NCI-H446 treated with DMSO at 0.1 percent for 48 hours (cell line): Measurements from ENCODE around the gene DDB1.
"Not testable (repeated sequence)": the region's sequence is repeated elsewhere in the genome, so short reads cannot be mapped to it uniquely, and the experiment has no call there.

Experiments
- DNase-seq: peaks from one replicate; lab custom pipeline; 2025; lab: John Stamatoyannopoulos, UW

The DDB1 gene

DNA sequence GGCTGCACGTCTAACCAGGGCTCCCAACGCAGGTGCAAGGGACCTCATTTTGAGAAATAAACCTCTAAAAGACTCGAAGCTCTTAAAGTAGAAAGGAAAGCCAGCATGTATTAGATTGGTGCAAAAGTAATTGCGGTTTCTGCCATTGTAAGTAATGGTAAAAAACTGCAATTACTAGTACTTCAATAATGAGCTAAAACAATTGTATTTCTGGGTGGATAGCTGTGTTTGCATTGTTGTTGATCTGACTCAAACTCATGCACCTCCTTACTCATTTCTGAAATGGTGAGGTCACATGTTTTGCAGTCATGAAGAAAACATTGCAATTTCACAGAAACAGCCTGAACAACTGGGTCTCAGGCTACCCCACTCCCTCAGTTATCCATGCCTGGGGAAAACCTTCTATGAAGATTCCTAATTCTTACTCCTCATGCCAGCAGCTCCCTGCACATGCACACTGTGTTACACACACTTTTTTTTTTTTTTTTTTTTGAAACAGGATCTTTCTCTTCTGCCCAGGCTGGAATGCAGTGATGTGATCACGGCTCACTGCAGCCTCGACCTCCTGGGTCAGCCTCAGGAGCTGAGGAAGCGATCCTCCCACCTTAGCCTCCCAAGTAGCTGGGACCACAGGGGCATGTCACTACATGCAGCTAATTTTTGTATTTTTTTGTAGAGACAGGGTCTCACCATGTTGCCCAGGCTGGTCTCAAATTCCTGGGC lies 62.4 kb downstream of the DDB1 start:
- DNase-seq: no peak

DNA sequence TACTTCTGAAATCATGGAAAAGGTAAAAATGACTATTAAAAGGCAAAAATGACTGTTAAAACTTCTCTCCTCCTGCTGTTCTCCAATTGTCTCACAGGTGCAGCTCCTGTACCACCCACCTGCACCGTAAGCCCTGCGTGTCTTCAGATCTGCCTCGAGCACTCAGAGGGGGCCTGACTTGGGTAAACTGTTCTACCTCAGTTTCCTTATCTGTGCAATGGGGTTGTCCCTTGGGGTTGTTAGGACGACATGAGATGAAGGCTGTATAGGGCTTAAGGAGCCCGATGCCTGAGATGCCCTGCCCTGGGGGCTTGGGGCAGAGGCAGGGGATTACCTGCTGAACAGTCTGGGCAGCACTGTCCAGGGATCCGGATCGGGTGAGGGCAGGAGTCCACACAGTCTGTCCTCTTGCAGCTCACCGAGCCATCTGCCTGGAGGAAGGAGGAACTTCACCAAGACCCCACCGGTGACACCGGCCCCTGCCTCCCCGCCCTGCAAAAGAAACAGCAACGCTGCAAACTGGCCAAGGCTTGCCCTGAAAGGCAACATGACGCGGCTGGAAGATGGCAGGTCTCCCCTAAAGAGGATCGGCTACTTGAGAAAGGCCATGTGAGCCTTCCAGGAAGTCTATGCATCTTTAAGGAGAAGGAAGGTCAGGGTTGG lies 64.2 kb downstream of the DDB1 start:
- DNase-seq: no peak

DNA sequence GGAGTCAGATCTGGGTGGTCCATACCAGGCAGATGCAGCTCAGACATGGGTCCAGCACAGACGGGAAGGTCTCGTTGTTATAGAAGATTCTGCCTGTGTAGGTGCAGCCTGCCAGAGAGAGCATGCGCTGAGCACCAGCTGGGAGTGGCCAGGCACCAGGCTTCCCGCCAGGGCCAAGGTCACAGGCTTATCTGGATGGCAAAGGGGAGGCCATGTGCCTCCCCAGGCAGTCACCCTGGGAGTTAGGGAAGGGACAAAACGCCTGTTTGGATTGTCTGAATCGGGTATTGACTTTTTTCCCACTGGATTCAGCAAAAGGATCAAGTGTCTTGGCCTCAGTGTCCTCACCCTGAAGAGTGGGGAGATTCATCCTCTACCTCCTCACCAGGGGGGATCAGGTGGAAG lies 65.5 kb downstream of the DDB1 start:
- DNase-seq: no peak

DNA sequence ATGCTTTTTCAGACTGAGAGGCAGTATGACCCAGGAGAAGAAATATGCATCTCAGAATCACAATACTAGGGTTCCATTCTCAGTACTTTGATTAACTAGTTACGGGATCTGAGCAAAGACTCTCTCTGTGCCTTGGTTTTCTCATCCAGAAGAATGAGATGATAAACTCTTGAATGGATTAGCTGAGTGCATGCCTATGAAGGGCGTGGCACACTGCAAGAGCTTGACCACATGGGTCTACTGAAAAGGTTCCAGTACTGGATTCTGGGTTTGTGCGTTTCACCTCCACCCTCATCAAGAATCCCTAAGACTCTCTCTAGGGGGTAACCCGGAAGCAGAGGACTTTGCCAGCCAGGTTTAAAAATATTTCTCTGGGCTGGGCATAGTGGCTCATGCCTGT lies 66.3 kb downstream of the DDB1 start:
- DNase-seq: no peak

DNA sequence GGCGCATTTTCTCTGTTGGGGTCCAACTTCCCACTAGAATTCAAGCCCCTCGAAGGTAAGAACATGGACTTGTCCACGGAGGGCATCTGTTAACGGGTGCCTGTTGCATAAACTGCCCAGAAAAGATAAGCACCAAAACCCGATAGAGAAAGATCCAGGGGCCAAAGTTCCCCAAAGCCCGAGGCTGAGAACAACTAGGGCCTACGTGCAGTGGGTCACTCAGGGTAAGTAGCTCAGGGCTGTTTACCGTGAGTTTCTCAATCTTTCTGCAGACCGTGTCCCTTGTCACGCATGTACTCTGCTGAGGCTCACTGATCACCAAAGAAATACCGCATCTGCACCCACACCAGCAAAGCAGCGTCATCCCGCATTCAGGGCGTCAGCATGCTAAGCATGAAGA lies 67.5 kb downstream of the DDB1 start:
- DNase-seq: no peak

DNA sequence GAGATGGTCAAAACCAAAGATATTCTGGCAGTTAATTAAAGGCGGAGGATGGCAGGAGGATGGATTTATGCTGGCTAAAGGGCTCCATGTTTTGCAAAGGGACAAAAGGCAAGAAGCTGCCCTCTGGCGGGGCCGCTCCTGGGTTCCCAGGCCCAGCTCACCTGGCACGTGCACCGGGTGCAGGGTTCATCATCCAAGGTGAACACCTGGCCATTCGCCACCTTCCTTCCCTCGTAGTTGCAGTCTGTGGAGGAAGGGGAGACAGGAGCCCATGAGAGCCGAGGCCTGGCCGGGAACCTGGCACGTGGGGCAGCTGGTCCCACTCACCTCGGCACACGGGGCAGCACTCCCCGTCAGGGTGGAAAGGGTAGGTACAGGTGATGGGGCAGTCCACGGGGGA lies 68.1 kb downstream of the DDB1 start:
- DNase-seq: no peak

DNA sequence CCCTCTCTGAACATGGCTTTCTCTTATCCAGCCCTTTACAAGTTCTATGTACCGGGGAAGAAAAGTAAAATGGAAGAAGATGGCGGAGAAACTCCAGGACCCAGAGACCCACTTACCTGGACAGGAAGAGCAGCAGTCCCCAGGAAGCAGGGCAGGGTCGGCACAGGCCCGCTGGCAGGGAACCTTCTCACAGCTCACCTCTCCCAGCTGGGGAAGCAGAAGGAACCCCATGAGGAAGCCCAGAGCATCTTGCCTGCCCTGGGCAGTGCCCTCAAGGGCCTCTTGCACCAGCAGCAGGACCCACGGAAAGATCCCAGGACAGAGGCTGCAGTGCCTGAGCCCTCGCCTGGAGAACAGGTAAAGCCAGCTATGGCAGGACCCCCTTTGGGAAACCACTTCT lies 68.5 kb downstream of the DDB1 start:
- DNase-seq: no peak

DNA sequence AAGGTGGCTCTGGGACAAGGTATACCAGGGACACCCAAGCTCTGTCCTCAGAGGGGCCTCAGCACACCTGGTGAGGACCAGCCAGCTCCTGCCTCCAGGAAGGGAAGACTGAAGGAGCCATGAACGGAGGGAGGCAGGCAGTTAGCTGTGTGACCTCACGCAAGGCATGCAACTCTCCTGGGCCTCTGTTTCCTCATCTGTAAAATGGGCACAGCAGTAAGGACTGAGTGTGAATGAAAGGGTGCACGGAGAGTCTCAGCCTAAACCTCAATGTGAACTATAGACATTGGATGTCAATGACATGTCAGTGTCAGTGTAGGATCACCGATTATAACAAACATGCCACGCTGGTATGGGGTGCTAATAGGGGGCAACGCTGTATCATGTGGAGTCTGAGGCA lies 73.5 kb downstream of the DDB1 start:
- DNase-seq: no peak

DNA sequence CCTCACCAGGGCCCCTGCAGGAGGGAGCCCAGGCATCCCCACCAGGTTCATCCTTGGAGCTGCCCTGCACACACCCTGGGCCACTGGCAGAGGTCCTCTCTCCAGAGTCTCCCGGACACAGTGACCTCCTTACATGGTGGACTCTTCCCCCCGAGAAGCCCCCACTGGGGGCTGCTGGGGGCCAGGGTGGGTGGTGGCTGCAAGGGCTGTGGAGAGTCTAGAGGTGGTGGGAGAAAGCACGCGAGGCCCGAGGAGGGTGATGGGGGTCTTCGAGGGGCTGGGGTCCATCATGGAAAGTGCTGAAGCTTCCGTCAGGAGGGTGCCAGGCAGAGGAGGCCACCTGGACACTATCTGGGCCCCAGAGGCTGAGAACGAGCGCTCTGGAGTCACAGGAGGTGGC lies 74.4 kb downstream of the DDB1 start:
- no peak for DNase-seq

DNA sequence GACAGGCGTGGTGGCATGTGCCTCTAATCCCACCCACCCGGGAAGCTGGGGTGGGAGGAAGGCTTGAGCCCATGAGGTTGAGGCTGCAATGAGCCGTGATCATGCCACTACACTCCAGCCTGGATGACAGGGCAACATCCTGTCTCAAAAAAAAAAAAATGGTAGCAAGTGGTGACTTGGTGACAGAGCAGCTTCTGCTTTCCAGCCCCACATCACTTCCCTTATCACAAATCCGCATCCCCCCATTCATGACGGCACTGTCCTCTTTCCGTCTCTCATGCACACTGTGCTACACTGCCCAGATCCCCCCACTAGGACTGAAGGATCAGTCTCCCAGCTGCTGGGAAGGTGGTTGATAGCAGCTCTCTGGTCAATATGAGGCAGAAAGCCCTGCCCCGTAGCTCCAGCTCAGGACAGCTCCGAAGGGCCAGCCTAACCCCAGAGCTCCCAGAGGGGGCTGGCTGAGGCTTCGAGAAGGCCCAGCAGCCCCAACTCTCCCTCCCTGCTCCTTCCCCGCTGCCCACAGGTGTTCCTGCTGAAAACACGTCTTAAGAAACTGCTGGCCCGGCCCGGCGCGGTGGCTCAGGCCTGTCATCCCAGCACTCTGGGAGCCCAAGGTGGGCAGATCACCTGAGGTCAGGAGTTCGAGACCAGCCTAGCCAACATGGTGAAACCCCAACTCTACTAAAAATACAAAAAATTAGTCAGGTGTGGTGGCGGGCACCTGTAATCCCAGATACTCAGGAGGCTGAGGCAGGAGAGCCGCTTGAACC lies 76.0 kb downstream of the DDB1 start:
- DNase-seq: no peak

DNA sequence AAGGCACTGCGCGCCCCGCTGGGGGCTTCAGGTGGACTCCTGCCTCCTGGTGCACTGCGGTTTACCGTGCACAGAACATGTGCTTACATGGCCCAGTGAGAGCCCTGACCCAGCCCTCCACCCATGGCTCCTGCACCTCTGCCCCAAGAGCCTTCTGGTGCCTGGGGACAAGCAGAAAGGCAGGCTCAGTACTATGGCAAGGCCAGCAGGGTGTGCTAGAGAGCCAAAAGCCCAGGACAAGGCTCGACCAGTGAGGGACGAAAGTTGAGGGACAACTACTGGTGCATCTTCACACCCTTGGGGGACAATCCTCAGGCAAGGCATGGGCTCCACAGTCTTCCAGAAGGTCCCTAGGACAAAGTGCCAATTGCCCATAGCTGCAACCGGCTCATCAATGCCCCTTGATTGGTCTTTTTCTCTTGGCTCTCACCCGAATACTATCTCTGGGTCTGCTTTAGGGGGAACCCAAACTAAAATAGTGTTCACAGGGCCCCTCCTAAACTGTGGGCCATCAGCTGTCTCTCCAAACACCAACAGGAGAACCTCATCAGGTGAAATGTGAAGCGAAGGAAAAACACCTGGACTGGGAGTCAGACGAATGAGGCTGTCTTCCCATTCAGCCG lies 78.4 kb downstream of the DDB1 start:
- DNase-seq: no peak

DNA sequence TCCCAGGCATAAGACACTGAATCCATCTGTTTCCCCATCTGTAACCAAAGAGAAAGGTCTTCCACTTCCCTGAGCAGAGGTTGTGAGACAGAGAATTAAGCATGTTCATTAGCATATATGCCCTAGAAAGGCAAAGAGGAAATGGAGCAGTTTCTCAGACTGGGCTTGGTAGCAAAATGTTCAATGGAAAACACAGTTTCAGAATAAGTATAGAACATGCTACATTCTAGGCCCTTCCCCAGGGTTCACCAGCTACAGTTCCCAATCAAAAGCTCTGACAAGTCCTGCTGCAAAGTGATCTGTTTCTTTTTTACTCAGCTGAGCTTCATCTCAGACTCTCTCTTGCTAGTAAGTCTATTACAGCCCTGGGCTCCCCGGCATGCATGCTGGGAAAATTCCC lies 80.6 kb downstream of the DDB1 start:
- not testable (repeated sequence) for DNase-seq

DNA sequence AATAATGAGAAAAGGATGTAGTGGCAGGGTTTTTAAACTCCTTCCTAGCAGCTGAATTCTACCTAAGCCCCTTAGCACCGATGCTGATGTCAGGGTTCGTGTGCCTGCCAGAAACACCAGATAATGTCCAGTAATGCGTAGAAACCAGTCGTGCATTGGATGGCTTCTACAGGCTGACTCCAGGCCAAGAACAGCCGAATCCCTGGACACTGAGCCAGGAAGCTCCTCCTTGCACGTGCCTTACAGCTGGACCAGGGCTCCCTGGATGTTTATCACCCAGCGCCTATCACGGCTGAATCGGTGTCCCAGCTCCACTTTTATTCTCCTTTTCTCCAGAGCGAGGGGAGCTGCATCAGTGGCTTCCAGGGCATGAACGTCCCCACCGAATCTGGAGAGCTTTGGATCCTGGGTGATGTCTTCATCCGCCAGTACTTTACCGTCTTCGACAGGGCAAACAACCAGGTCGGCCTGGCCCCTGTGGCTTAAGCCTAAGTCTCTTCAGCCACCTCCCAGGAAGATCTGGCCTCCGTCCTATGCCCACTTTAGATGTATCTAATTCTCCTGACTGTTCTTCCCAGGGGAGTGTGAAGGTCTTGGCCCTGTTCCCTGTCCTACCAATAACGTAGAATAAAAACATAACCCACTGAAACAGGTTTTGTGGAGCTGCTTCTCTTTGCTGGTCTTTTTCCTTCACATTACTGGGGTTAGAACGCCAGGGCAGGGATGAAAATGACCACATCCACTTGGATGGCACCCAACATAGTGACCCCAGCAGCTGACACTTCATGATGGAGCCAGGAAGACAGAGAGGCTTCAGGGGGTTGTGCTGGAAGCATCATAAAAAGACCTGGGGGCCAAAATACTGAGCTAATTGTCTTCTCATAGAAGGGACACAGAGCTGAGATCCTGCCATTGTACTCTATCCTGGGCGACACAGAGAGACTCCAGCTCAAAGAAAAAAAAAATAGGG lies 81.8 kb downstream of the DDB1 start:
- not testable (repeated sequence) for DNase-seq
